Activated CD8-positive, alpha-beta memory T cell treated with anti-CD3 and anti-CD28 coated beads, Interleukin-2, amount 50 U/mL, for 48 hours (primary cell): Measurements from ENCODE around the gene HK3.
"Not testable (repeated sequence)": the region's sequence is repeated elsewhere in the genome, so short reads cannot be mapped to it uniquely, and the experiment has no call there.

Experiments used
- DNase-seq: peaks from one replicate; pipeline ENCODE4 v3.0.0-alpha.2; 2020

Gene HK3

GRCh38 chr5:176881021-176881749 lies 18.0 kb downstream of the HK3 start:
- DNase-seq = no peak

GRCh38 chr5:176880366-176881020 lies 18.7 kb downstream of the HK3 start:
- no peak for DNase-seq

GRCh38 chr5:176879663-176880361 lies 19.3 kb downstream of the HK3 start:
- no peak for DNase-seq

- DNase-seq = no peak
Measured at GRCh38 chr5:176878906-176879662, 20.1 kb downstream of the HK3 start.

GRCh38 chr5:176878463-176878862 lies 20.7 kb downstream of the HK3 start:
- DNase-seq = no peak

- DNase-seq = no peak
Measured at GRCh38 chr5:176877793-176878331, 21.3 kb downstream of the HK3 start.

- DNase-seq = no peak
Measured at GRCh38 chr5:176876506-176877431, 22.4 kb downstream of the HK3 start.

GRCh38 chr5:176875783-176876505 lies 23.2 kb downstream of the HK3 start:
- no peak for DNase-seq

- no peak for DNase-seq
Measured at GRCh38 chr5:176875014-176875550, 24.1 kb downstream of the HK3 start.

- DNase-seq = no peak
Measured at GRCh38 chr5:176874198-176874780, 24.9 kb downstream of the HK3 start.

- no peak for DNase-seq
Measured at GRCh38 chr5:176873541-176874172, 25.5 kb downstream of the HK3 start.

- DNase-seq = not testable (repeated sequence)
Measured at GRCh38 chr5:176873011-176873410, 26.1 kb downstream of the HK3 start.

- DNase-seq = not testable (repeated sequence)
Measured at GRCh38 chr5:176872586-176872985, 26.6 kb downstream of the HK3 start.

GRCh38 chr5:176870644-176871043 lies 28.5 kb downstream of the HK3 start:
- DNase-seq = not testable (repeated sequence)

GRCh38 chr5:176870110-176870591 lies 29.0 kb downstream of the HK3 start:
- DNase-seq = no peak

GRCh38 chr5:176869501-176870109 lies 29.5 kb downstream of the HK3 start:
- no peak for DNase-seq

GRCh38 chr5:176868731-176869130 lies 30.4 kb downstream of the HK3 start:
- DNase-seq = no peak

- DNase-seq = no peak
Measured at GRCh38 chr5:176868126-176868525, 31.0 kb downstream of the HK3 start.

- DNase-seq = no peak
Measured at GRCh38 chr5:176866707-176867310, 32.3 kb downstream of the HK3 start.
